CD14-positive monocyte (primary cell): ENCODE data around the gene GNAI1. TPM values are rescaled to one million over a fixed set of nuclear protein-coding genes. Genes with fewer than 3 reads are reported as not detected.

Experiments used
- DNase-seq, 3 donors: peaks; one replicate each; pipeline ENCODE4 v3.0.0-alpha.2; 2011 to 2022
- H2AFZ ChIP-seq: 2 replicates; pipeline ENCODE4 v1.6.0; 2012; ENCODE audit warnings: mild to moderate bottlenecking, low read depth, low read length, inconsistent platforms; ENCODE audit not compliant: insufficient read depth, poor library complexity, severe bottlenecking
- H3K27ac ChIP-seq, 2 donors: 1 replicate in 1 of 2; 2 replicates in 1 of 2; pipeline ENCODE4 v1.5.1; 2012 to 2013; ENCODE audit warnings: low read length in 2 of 2, control low read depth in 1 of 2, inconsistent platforms in 1 of 2, low read depth in 1 of 2, mild to moderate bottlenecking in 1 of 2
- H3K27me3 ChIP-seq, 2 donors: one replicate each; pipeline versions ENCODE4 v1.6.0 to v1.6.1; 2011 to 2013; ENCODE audit warnings: low read length in 2 of 2; ENCODE audit not compliant: control insufficient read depth in 2 of 2, insufficient read depth in 2 of 2
- H3K36me3 ChIP-seq, 2 donors: replicated peaks in 1 of 2; 1 replicate in 1 of 2; 2 replicates in 1 of 2; pipeline versions ENCODE4 v1.5.1 to v1.6.1; 2012 to 2013; ENCODE audit warnings: low read length in 2 of 2, control low read depth in 1 of 2, inconsistent platforms in 1 of 2, mild to moderate bottlenecking in 1 of 2; ENCODE audit not compliant: insufficient read depth in 2 of 2, control insufficient read depth in 1 of 2
- H3K4me1 ChIP-seq, 2 donors: 1 replicate in 1 of 2; 2 replicates in 1 of 2; pipeline versions ENCODE4 v1.5.1 to v1.6.1; 2012 to 2013; ENCODE audit warnings: low read length in 2 of 2, control low read depth in 1 of 2, inconsistent platforms in 1 of 2, mild to moderate bottlenecking in 1 of 2, moderate library complexity in 1 of 2; ENCODE audit not compliant: insufficient read depth in 2 of 2, control insufficient read depth in 1 of 2
- H3K4me2 ChIP-seq: replicated peaks from 2 replicates; pipeline ENCODE3; 2012; ENCODE audit warnings: low read length, moderate library complexity, mild to moderate bottlenecking; ENCODE audit not compliant: poor library complexity, severe bottlenecking; ENCODE audit errors: extremely low read depth
- H3K4me3 ChIP-seq, 3 experiments: fragments of 200-600 bp in 1 of 3; sonication (generic) in 1 of 3; replicated peaks in 1 of 3; 1 replicate in 2 of 3; 2 replicates in 1 of 3; pipeline ENCODE4 v1.5.1; 2011 to 2013; ENCODE audit warnings: low read length in 3 of 3, mild to moderate bottlenecking in 3 of 3, control low read depth in 2 of 3, low read depth in 2 of 3, inconsistent platforms in 1 of 3, moderate library complexity in 1 of 3
- H3K79me2 ChIP-seq: 2 replicates; pipeline ENCODE4 v1.6.0; 2012; ENCODE audit warnings: mild to moderate bottlenecking, control low read depth, inconsistent platforms, low read length, moderate library complexity; ENCODE audit not compliant: insufficient read depth
- H3K9ac ChIP-seq: 2 replicates; pipeline ENCODE4 v1.6.0; 2017; ENCODE audit warnings: low read length, mild to moderate bottlenecking; ENCODE audit not compliant: insufficient read depth, poor library complexity, severe bottlenecking
- H3K9me3 ChIP-seq, 2 donors: replicated peaks in 1 of 2; 1 replicate in 1 of 2; 2 replicates in 1 of 2; pipeline versions ENCODE4 v1.5.1 to v1.6.1; 2012 to 2013; ENCODE audit warnings: low read length in 2 of 2, control low read depth in 1 of 2; ENCODE audit not compliant: control insufficient read depth in 1 of 2, insufficient read depth in 1 of 2
- H4K20me1 ChIP-seq: 2 replicates; pipeline ENCODE4 v1.6.0; 2012; ENCODE audit warnings: mild to moderate bottlenecking, low read length, control low read depth, moderate library complexity; ENCODE audit not compliant: insufficient read depth
- H3K27ac Mint-ChIP-seq, 7 donors: one replicate each; pipeline ENCODE4 v1.8.0; 2020; ENCODE audit warnings: mild to moderate bottlenecking in 7 of 7, mixed read lengths in 7 of 7, moderate library complexity in 6 of 7, inconsistent platforms in 2 of 7
- H3K27me3 Mint-ChIP-seq, 3 donors: one replicate each; pipeline ENCODE4 v1.8.0; 2021 to 2022; ENCODE audit warnings: low read depth in 3 of 3, mild to moderate bottlenecking in 3 of 3, mixed read lengths in 3 of 3, moderate library complexity in 3 of 3, inconsistent platforms in 1 of 3
- H3K36me3 Mint-ChIP-seq, 2 donors: one replicate each; pipeline ENCODE4 v1.8.0; 2020; ENCODE audit warnings: mixed read lengths in 2 of 2, inconsistent platforms in 1 of 2, mild to moderate bottlenecking in 1 of 2
- H3K4me1 Mint-ChIP-seq: one replicate; pipeline ENCODE4 v1.8.0; 2020; ENCODE audit warnings: mild to moderate bottlenecking, mixed read lengths
- H3K4me3 Mint-ChIP-seq, 2 donors: one replicate each; pipeline ENCODE4 v1.8.0; 2020; ENCODE audit warnings: mild to moderate bottlenecking in 2 of 2, mixed read lengths in 2 of 2, moderate library complexity in 1 of 2
- H3K9me3 Mint-ChIP-seq, 7 donors: one replicate each; pipeline ENCODE4 v1.8.0; 2020 to 2022; ENCODE audit warnings: mixed read lengths in 7 of 7, mild to moderate bottlenecking in 6 of 7, moderate library complexity in 6 of 7, inconsistent platforms in 2 of 7
- CTCF ChIP-seq: fragments of 200-600 bp; IDR thresholded peaks from one replicate; pipeline ENCODE4 v1.8.0; 2022; ENCODE audit warnings: antibody characterized with exemption, mild to moderate bottlenecking
- WGBS: methylation state at CpG from one replicate; pipeline ENCODE4 v1.1.5; 2013; ENCODE audit warnings: missing lambda C conversion rate; ENCODE audit not compliant: insufficient coverage; 5-methylcytosine and 5-hydroxymethylcytosine counted together
- intact Hi-C, 2 donors: fragments of 100-400 bp; cut with micrococcal nuclease; formaldehyde crosslinking; loops; one replicate each; pipeline versions ENCODE4 v1.15.0 to v1.15.1; 2023
- polyA plus RNA-seq, 3 donors: library from polyadenylated mRNA; depleted of rRNA in 1 of 3; unstranded in 2 of 3; stranded (reverse) in 1 of 3; fragments of 300-500 nt in 2 of 3; fragments of >200 nt in 1 of 3; fragmentation: Illumina TruSeq in 2 of 3; gene quantifications; 1 replicate in 2 of 3; 2 replicates in 1 of 3; pipeline ENCODE4 v1.2.3, GENCODE V29; 2012 to 2021

Gene GNAI1
- polyA plus RNA-seq, 3 donors, result 0.72 to 1.0 (median 0.79) TPM

GRCh38 chr7:80151274-80151665 is 16.6 kb downstream of the GNAI1 start:
- H3K36me3 Mint-ChIP-seq, result no peaks in the 10 kb centered on the region
- H3K79me2 ChIP-seq, result no peaks in the 10 kb centered on the region
- intact Hi-C loops, result no loop called here
- H4K20me1 ChIP-seq, result no peaks in the 10 kb centered on the region
- H2AFZ ChIP-seq, result no peak overlapping the region
- H3K4me3 Mint-ChIP-seq, result no peak overlapping the region
- peaks cover 17% of the 10 kb centered on the region for H3K4me1 Mint-ChIP-seq
- H3K27me3 ChIP-seq, result no peaks in the 10 kb centered on the region
- no peaks in the 10 kb centered on the region for H3K36me3 ChIP-seq
- no peak overlapping the region for H3K27ac ChIP-seq
- H3K4me2 ChIP-seq, result no peak overlapping the region
- H3K9ac ChIP-seq, result no peak overlapping the region
- H3K9me3 Mint-ChIP-seq, result no peaks in the 10 kb centered on the region
- no peak overlapping the region for H3K4me3 ChIP-seq
- no peak for TF ChIP-seq CTCF
- H3K9me3 ChIP-seq, result no peaks in the 10 kb centered on the region
- H3K4me1 ChIP-seq, result no peaks in the 10 kb centered on the region
- no peak overlapping the region for H3K27ac Mint-ChIP-seq
- H3K27me3 Mint-ChIP-seq, result peaks cover 0 to 3% (median 1%) of the 10 kb centered on the region in 3 donors
- DNase-seq, result no peak

GRCh38 chr7:80153446-80153845 is 18.8 kb downstream of the GNAI1 start:
- peaks cover 0 to 5% (median under 1%) of the 10 kb centered on the region in 7 donors for H3K9me3 Mint-ChIP-seq
- TF ChIP-seq CTCF, result no peak

More at GRCh38 chr7:80153446-80153845, 18.8 kb downstream of the GNAI1 start:
- Histone ChIP-seq H3K4me3 (no peak overlapping the region), H3K4me2 (no peak overlapping the region), H3K27me3 (no peaks in the 10 kb centered on the region), H3K9ac (no peak overlapping the region), H3K4me1 (no peaks in the 10 kb centered on the region), H3K27ac (no peak overlapping the region), H2AFZ (no peak overlapping the region), H3K36me3 (no peaks in the 10 kb centered on the region), H4K20me1 (no peaks in the 10 kb centered on the region), H3K79me2 (no peaks in the 10 kb centered on the region), H3K9me3 (no peaks in the 10 kb centered on the region)
- no CpG with 5 or more reads among the region's 1 CpG for WGBS
- intact Hi-C loops, result no loop called here
- Mint-ChIP-seq H3K27ac (no peak overlapping the region), H3K27me3 (peaks cover 0 to 3% (median 1%) of the 10 kb centered on the region in 3 donors), H3K4me3 (no peak overlapping the region), H3K36me3 (no peaks in the 10 kb centered on the region), H3K4me1 (peaks cover 8% of the 10 kb centered on the region)
- no peak for DNase-seq
